Activated CD4-positive, alpha-beta memory T cell treated with anti-CD3 and anti-CD28 coated beads, Interleukin-2, amount 10 ng/mL, durations not matched to agents 7 days and 5 days (primary cell): ENCODE results near the gene CST1. TPM values are rescaled to one million over a fixed set of nuclear protein-coding genes. Genes with fewer than 3 reads are reported as not detected.
"Not testable (repeated sequence)": the region's sequence is repeated elsewhere in the genome, so short reads cannot be mapped to it uniquely, and the experiment has no call there.

ENCODE experiments used
- CTCF ChIA-PET: fragments of 350-600 bp; sonication (Branson Sonifier 250); formaldehyde crosslinking; loops from one replicate; lab custom pipeline; 2021; ENCODE audit warnings: antibody characterized with exemption, inconsistent platforms; lab: Charles Lee
- POLR2A ChIA-PET: fragments of 350-600 bp; sonication (Branson Sonifier 250); formaldehyde crosslinking; loops from one replicate; lab custom pipeline; 2021; ENCODE audit warnings: antibody characterized with exemption; lab: Charles Lee
- DNase-seq: peaks from one replicate; pipeline ENCODE4 v3.0.0-alpha.2; 2020
- H3K27ac Mint-ChIP-seq: one replicate; pipeline ENCODE4 v1.8.0; 2021; ENCODE audit warnings: mild to moderate bottlenecking, mixed read lengths
- H3K27me3 Mint-ChIP-seq: one replicate; pipeline ENCODE4 v1.8.0; 2021; ENCODE audit warnings: mixed read lengths
- H3K36me3 Mint-ChIP-seq: one replicate; pipeline ENCODE4 v1.8.0; 2021; ENCODE audit warnings: low read depth, mixed read lengths
- H3K4me1 Mint-ChIP-seq: one replicate; pipeline ENCODE4 v1.8.0; 2021; ENCODE audit warnings: mixed read lengths
- H3K4me3 Mint-ChIP-seq: one replicate; pipeline ENCODE4 v1.8.0; 2021; ENCODE audit warnings: mild to moderate bottlenecking, mixed read lengths
- H3K9me3 Mint-ChIP-seq: one replicate; pipeline ENCODE4 v1.8.0; 2021; ENCODE audit warnings: mixed read lengths
- total RNA-seq, 2 experiments: library from RNA; stranded (reverse); gene quantifications; one replicate each; pipeline ENCODE4 v1.2.3, GENCODE V29; 2021

The CST1 gene
- not detected for total RNA-seq

GRCh38 chr20:23750786-23751185 is at the start of gene CST1:
Gene CST1 (minus strand): TSS chr20:23750935. CDS start chr20:23750866, 69 bp downstream.
- DNase-seq, H3K4me3 Mint-ChIP-seq, CTCF ChIA-PET, H3K4me1 Mint-ChIP-seq, POLR2A ChIA-PET, H3K9me3 Mint-ChIP-seq, H3K36me3 Mint-ChIP-seq, H3K27me3 Mint-ChIP-seq, H3K27ac Mint-ChIP-seq: not testable (repeated sequence)

GRCh38 chr20:23799216-23799847 is 48.6 kb upstream of the CST1 start:
- H3K27ac Mint-ChIP-seq, H3K27me3 Mint-ChIP-seq, POLR2A ChIA-PET, H3K4me1 Mint-ChIP-seq, H3K4me3 Mint-ChIP-seq, H3K36me3 Mint-ChIP-seq, CTCF ChIA-PET, H3K9me3 Mint-ChIP-seq: not testable (repeated sequence)
- peak; percentile 49 for DNase-seq

GRCh38 chr20:23795526-23795925 is 44.8 kb upstream of the CST1 start:
- Mint-ChIP-seq H3K27me3 (peaks cover 6% of the 10 kb centered on the region), H3K4me3 (no peak overlapping the region), H3K9me3 (no peaks in the 10 kb centered on the region), H3K4me1 (no peaks in the 10 kb centered on the region), H3K36me3 (no peaks in the 10 kb centered on the region), H3K27ac (no peak overlapping the region)
- ChIA-PET POLR2A (no interaction called here), CTCF (no interaction called here)
- DNase-seq = no peak

- H3K27ac Mint-ChIP-seq = no peak overlapping the region
- ChIA-PET POLR2A (no interaction called here), CTCF (no interaction called here)
- H3K4me1 Mint-ChIP-seq = no peaks in the 10 kb centered on the region
- H3K27me3 Mint-ChIP-seq = peaks cover 6% of the 10 kb centered on the region
- H3K4me3 Mint-ChIP-seq = no peak overlapping the region
- DNase-seq = no peak
- H3K9me3 Mint-ChIP-seq = no peaks in the 10 kb centered on the region
- H3K36me3 Mint-ChIP-seq = no peaks in the 10 kb centered on the region
Observed at GRCh38 chr20:23794841-23795240, 44.1 kb upstream of the CST1 start.

GRCh38 chr20:23794065-23794464 is 43.3 kb upstream of the CST1 start:
- DNase-seq = no peak
- POLR2A ChIA-PET = no interaction called here
- Mint-ChIP-seq H3K27me3 (peaks cover 10% of the 10 kb centered on the region), H3K4me3 (no peak overlapping the region), H3K9me3 (no peaks in the 10 kb centered on the region), H3K36me3 (no peaks in the 10 kb centered on the region), H3K27ac (no peak overlapping the region), H3K4me1 (no peaks in the 10 kb centered on the region)
- CTCF ChIA-PET = no interaction called here

GRCh38 chr20:23783447-23783846 is 32.7 kb upstream of the CST1 start:
- ChIA-PET CTCF (no interaction called here), POLR2A (no interaction called here)
- Mint-ChIP-seq H3K27ac (no peak overlapping the region), H3K36me3 (no peaks in the 10 kb centered on the region), H3K9me3 (no peaks in the 10 kb centered on the region), H3K27me3 (peaks cover 4% of the 10 kb centered on the region), H3K4me1 (no peaks in the 10 kb centered on the region), H3K4me3 (no peak overlapping the region)
- no peak for DNase-seq

- peaks cover 4% of the 10 kb centered on the region for H3K27me3 Mint-ChIP-seq
- POLR2A ChIA-PET = no interaction called here
Observed at GRCh38 chr20:23782366-23782983, 31.7 kb upstream of the CST1 start.

GRCh38 chr20:23778676-23779075 is 27.9 kb upstream of the CST1 start:
- H3K36me3 Mint-ChIP-seq, H3K27ac Mint-ChIP-seq, H3K4me1 Mint-ChIP-seq, CTCF ChIA-PET, H3K27me3 Mint-ChIP-seq, H3K4me3 Mint-ChIP-seq, POLR2A ChIA-PET, DNase-seq, H3K9me3 Mint-ChIP-seq: not testable (repeated sequence)

More at GRCh38 chr20:23782366-23782983, 31.7 kb upstream of the CST1 start:
- Mint-ChIP-seq H3K4me1 (no peaks in the 10 kb centered on the region), H3K9me3 (no peaks in the 10 kb centered on the region), H3K4me3 (no peak overlapping the region), H3K27ac (no peak overlapping the region), H3K36me3 (no peaks in the 10 kb centered on the region)
- CTCF ChIA-PET = no interaction called here
- DNase-seq = peak; percentile 31

GRCh38 chr20:23777380-23777779 is 26.6 kb upstream of the CST1 start:
- POLR2A ChIA-PET, H3K36me3 Mint-ChIP-seq, H3K27me3 Mint-ChIP-seq, H3K4me3 Mint-ChIP-seq, H3K9me3 Mint-ChIP-seq, H3K27ac Mint-ChIP-seq, CTCF ChIA-PET, DNase-seq, H3K4me1 Mint-ChIP-seq: not testable (repeated sequence)

- POLR2A ChIA-PET = no interaction called here
- no peaks in the 10 kb centered on the region for H3K4me1 Mint-ChIP-seq
- CTCF ChIA-PET = no interaction called here
- no peak overlapping the region for H3K27ac Mint-ChIP-seq
- no peaks in the 10 kb centered on the region for H3K36me3 Mint-ChIP-seq
- peaks cover 4% of the 10 kb centered on the region for H3K27me3 Mint-ChIP-seq
- DNase-seq = no peak
- H3K9me3 Mint-ChIP-seq = no peaks in the 10 kb centered on the region
- H3K4me3 Mint-ChIP-seq = no peak overlapping the region
Observed at GRCh38 chr20:23776067-23776771, 25.5 kb upstream of the CST1 start.

- H3K27me3 Mint-ChIP-seq = peaks cover 2% of the 10 kb centered on the region
- H3K4me1 Mint-ChIP-seq = no peaks in the 10 kb centered on the region
- no peaks in the 10 kb centered on the region for H3K9me3 Mint-ChIP-seq
- no peak overlapping the region for H3K27ac Mint-ChIP-seq
- POLR2A ChIA-PET = no interaction called here
- CTCF ChIA-PET = no interaction called here
- H3K36me3 Mint-ChIP-seq = no peaks in the 10 kb centered on the region
- no peak overlapping the region for H3K4me3 Mint-ChIP-seq
- no peak for DNase-seq
Observed at GRCh38 chr20:23774081-23774480, 23.3 kb upstream of the CST1 start.

GRCh38 chr20:23773579-23773978 is 22.8 kb upstream of the CST1 start:
- Mint-ChIP-seq H3K27ac (no peak overlapping the region), H3K27me3 (no peaks in the 10 kb centered on the region), H3K36me3 (no peaks in the 10 kb centered on the region), H3K4me1 (no peaks in the 10 kb centered on the region), H3K4me3 (no peak overlapping the region), H3K9me3 (no peaks in the 10 kb centered on the region)
- ChIA-PET CTCF (no interaction called here), POLR2A (no interaction called here)
- DNase-seq = no peak

GRCh38 chr20:23773127-23773526 is 22.4 kb upstream of the CST1 start:
- no peaks in the 10 kb centered on the region for H3K27me3 Mint-ChIP-seq
- H3K4me1 Mint-ChIP-seq = no peaks in the 10 kb centered on the region
- ChIA-PET POLR2A (no interaction called here), CTCF (no interaction called here)
- H3K9me3 Mint-ChIP-seq = no peaks in the 10 kb centered on the region
- DNase-seq = no peak
- no peaks in the 10 kb centered on the region for H3K36me3 Mint-ChIP-seq
- no peak overlapping the region for H3K4me3 Mint-ChIP-seq
- H3K27ac Mint-ChIP-seq = no peak overlapping the region

- Mint-ChIP-seq H3K27me3 (no peaks in the 10 kb centered on the region), H3K36me3 (no peaks in the 10 kb centered on the region), H3K27ac (no peak overlapping the region), H3K4me1 (no peaks in the 10 kb centered on the region), H3K9me3 (no peaks in the 10 kb centered on the region), H3K4me3 (no peak overlapping the region)
- POLR2A ChIA-PET = no interaction called here
- no peak for DNase-seq
- CTCF ChIA-PET = no interaction called here
Observed at GRCh38 chr20:23772074-23772473, 21.3 kb upstream of the CST1 start.
